GM04503 (cell line): Measurements from ENCODE around the gene RECK.
"Not testable (repeated sequence)": the region's sequence is repeated elsewhere in the genome, so short reads cannot be mapped to it uniquely, and the experiment has no call there.

ENCODE experiments used
- DNase-seq: peaks from one replicate; pipeline ENCODE4 v3.0.0-alpha.2; 2012; ENCODE audit warnings: low read depth

Gene RECK

DNA sequence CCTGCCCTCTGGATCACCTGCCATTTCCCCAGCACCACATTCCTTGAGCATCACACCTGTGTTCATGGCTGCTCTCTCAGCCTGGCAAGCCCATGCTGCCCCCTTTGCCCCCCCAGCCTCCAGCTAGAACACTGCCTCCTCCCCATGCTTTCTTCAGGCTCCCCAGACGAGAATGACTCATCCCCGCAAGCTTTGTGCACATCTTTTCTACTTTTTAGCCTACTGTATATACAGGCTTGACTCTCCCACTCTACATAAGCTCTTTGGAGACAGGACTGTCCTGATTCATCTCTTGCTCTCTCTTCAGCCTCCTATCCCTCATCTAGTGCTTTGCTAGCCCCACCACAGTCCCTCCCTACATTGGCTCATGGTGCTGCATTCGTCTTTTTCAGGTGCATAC lies 79.9 kb downstream of the RECK start:
- no peak for DNase-seq

DNA sequence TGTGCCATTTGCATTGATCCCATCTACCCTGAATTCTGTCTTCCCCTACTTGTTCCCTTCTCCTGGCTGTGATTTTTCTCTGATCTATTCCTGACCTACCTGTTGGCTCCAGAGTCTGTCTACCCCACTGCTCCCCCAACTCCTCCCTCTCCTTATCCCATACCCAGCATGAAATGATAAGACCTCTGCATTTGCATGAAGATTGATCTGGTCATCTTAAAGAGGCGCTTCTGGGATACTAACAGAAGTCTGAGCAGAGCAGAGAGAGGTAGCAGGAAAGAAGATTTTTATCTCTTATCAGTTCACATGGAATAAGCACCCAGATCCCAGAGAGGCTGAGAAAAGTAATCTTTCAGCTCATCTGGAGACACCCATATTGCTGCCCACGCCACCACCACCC lies 81.5 kb downstream of the RECK start:
- no peak for DNase-seq

DNA sequence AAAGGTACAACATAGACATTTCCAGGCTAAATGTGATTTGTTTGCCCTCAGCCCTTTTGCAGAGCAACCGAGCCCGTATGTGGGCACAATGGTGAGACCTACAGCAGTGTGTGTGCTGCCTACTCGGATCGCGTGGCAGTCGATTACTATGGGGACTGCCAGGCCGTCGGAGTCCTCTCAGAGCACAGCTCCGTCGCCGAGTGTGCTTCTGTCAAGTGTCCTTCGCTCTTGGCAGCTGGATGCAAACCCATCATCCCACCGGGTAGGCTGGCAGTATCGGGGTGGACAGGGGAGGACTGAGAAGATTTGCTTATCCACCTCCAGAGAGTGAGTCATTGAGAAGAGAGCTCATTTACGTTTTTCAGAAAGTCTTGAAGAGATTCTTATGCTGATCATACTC lies 82.0 kb downstream of the RECK start:
- no peak for DNase-seq

DNA sequence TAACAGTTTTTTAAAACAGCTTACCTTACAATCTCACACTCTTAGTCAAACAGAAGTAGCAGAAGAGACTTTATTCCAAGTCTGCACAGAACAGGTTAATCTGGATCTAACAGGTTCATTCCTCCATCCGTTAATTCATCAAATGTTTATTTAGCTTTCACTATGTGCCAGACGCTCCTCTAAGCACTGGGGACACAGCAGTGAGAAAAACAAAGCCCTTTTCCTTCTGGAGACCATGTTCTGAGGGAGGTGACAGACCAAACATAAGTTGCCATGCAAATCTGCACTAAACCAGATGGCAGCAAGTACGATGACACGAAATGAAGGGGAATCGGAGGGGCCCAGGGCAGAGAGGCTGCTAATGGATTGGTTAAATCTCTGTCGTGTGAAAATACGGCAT lies 82.8 kb downstream of the RECK start:
- no peak for DNase-seq

DNA sequence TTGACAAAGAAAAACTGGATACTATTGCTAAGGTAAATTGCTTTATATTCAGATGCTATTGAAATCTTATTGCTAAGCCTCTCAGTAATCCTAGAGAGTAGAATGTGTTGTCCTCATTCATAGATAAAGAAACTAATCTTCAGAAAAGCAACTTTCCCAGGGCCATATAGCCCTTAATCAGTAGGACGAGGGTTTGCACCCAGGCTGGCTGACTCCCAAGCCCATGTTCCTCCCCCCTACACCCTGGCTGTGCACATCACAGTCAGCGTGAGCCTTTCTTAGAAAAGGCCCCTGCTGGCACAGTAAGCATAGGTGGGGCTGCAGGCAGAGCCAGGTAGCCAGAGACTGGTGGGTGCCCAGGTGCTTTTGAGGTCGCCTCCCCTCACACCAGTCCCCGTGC lies 84.0 kb downstream of the RECK start:
- no peak for DNase-seq

DNA sequence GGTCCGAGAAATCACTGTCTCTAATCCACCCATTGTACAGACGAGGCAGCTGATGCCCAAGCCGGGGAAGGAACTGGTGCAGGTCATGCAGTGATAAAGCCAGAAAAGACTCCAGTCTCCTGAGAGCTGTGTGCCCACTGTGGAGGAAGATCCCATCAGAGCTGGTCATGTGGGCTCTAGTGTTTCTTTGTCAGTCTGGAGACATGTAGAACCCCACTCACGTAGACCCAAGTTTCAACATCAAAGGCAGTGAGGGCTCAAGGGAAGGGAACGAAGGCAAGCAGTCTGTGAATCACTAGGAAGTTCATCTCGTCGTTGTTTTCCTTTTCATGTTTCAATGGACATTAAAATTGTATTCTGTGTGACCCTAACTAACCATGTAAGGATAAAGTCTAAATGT lies 85.3 kb downstream of the RECK start:
- no peak for DNase-seq

DNA sequence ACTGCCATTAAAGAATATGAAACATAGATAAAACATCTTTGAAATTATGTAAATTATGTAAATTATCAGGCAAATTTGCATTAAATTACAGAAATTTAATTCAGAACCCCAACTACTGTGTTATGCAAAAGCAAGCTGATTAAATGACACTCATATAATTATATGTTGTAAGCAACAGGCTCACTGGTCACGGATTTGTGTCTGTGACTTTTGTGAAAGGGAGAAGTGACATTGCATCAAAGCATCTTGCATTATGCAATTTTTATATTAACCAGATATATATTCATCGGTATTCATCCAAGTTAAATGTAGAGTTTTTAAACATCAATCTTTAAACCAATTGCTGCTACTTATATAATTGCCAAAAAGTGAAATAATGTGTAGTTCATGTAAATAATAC lies 86.8 kb downstream of the RECK start:
- DNase-seq, result no peak

DNA sequence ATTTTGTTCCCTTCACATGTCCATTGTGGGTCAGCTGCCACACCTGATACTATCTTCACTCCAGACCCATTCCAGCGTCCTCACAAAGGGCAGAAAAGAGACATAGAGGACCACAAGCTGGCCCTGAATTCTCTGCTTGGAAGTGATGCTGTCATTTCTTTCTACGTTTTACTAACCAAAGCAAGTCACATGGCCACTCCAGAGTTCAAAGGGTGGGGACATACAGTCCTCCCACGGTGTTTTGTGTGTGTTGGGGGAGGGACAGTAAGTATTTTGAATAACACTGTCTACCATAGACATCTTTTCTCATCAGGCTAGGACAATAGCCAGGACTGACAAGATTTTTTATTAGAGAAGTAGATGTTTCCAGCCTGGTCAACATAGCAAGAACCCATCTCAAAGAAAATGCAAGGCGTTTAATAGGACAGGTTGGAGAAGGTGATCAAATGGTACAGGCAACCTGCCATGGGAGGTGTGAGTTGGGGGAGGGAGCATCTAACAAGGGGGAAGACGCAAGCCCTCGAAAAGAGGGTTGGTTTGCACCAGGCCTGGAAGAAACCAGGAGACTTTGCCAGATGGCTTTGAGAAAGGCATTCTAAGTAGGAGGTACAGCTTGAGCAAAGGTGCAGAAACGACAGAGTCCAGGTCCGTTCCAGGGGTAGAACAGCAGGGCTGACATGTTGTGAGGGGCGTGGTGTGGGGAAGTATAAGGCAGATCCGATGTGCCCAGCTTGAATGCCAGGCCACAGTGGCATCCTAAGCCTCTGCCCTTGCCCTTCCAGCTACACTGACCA lies 88.5 kb downstream of the RECK start:
- DNase-seq, result no peak

DNA sequence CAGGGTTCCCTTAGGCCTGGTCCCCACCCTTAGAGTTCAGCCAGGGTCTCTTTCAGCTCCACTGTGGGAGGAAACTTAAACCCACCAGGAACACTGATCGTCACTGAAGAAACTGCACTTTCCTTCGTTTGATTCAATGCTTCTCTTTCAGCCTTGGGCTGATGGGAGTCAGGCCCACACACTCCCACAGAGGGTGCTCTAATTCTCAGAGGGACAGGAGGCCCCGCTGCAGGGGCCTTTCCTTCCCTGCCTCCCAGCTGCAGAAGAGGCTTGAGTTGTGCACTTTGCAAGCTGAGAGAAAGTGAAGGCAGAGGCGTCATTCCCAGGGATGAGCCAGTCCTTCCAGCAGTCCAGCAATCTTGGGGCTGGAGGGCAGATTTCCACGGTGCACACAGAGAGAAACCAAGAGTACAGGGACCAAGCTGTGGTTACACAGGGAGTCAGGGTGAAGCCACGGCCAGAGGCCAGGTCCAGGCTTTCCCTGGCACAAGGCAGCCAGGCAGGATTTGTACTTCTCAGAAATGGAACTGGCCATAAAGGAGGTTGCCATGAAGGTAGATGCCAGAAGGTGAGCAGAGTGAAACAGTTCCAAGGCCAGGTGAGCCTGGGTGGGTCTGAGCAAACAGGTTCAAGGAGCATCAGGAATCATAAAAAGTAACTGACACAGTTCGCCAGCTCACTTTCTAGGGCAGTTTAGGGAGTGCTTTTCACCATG lies 89.5 kb downstream of the RECK start:
- DNase-seq, result no peak

DNA sequence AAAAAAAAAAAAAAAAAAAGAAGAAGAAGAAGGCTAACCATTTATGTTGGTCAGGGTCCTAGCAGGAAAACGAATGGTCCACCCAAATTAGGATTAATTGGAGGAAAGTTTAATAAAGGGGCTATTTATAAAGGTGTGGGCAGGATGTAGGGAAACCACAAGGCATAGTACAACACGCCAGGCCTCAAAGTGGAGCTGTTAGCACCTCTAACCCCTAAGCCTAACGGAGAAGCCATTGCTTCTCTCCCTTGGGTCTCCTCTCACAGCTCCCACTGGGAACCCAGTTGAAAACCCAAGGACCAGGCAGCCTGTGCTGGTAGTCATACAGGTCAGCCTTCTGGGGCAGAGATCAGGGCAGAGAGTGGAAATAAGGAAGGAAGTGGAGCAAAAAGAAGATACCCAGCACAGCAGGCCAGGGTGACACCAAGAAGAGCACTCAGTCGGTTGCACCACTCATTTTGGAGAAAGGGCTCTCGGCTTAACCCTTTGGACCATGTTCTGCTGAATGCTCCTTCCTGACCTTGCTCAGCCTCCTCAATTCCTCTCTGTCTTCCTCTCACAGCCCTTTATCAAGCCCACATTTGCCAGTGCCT lies 91.0 kb downstream of the RECK start:
- no peak for DNase-seq

DNA sequence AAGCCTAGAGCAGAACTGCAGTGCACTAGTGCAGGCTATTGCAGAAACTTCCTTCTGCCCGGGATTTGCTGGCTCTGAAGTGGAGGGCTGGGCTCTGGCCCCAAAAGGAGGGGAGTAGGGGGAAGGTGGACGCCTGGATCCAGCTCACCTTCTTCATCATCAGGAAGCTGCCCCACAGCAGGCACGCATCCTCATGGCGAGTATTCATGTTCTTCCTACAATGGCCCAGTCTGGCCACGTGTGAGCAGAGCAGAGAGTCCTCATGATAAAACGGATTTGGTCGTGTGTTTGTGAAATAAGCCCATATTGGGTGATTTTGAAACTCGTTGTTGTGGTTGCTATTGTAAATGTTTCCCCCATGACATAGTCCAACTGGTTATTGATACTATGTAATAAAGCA lies 91.6 kb downstream of the RECK start:
- DNase-seq, result no peak

DNA sequence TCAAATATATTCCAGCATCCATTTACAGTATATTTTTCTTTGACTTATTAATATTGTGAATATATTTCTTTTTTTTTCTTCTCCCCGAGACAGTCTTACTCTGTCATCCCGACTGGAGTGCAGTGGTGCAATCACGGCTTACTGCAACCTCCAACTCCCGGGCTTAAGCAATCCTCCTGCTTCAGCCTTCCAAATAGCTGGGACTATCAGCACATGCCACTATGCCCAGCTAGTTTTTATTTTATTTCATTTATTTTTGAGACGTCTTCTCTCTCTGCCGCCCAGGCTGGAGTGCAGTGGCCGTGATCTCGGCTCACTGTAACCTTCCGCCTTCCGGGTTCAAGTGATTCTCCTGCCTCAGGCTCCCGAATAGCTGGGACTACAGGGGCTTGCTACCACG lies 92.4 kb downstream of the RECK start:
- DNase-seq, result no peak

DNA sequence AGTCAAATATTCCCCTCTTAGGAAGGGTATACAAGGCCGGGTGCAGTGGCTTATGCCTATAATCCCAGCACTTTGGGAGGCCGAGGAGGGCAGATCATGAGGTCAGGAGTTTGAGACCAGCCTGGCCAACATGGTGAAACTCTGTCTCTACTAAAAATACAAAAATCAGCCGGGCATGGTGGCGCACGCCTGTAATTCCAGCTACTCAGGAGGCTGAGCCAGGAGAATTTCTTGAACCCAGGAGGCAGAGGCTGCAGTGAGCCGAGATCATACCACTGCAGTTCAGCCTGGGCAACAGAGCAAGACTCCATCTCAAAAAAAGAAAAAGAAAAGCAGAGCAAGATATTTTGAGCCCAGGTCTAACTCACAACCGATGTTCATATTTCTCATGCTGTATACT lies 95.0 kb downstream of the RECK start:
- not testable (repeated sequence) for DNase-seq

DNA sequence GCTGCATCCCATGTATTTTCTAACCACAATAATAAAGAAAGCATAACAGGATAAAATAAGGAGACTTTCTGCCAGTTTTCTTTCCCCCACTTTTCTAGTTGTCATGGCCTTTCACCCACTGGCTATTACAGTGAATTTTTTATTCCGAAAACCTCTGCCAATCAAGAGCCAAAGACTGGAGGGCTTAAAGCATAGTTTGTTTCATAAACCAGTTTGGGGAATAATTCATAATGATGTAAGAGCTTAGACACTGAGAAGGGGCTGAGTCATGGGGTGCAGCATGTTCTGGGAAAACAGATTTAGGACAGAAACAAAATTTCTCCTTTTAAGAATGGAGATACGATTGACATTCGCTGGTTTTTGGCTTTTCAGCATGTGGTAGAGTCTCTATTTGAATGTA lies 95.4 kb downstream of the RECK start:
- DNase-seq, result no peak

DNA sequence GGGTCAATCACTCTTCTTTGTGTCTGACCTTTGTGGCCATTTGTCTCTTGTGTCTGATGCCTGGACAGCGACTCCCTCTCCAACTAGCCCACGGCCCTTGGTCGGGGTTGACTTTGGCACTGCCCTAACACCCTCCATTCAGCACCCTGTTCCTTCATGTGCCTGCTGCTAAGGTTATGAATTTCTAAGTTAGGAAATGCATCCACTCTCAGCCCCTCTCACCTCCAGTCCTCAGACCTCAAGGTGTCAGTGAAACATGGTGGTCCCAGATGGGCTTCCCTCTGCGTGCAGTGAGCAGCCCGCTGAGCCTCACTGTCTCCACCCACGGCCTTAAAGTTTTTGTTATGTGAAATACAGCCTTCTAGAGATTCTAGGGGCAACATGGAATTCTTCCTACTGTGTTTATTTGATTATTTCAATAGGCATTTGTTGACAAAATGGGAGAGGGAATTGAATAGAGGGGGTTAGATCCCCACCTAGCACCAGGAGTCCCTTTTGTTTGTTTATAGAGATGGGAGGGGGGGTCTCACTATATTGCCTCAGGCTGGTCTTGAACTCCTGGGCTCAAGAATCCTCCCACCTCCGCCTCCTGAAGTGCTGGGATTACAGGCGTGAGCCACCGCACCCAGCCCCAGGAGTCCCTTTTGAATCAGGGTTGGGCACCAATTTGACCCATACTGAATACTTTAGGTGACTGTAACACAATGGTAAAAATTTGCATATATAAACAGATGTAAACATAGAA lies 98.2 kb downstream of the RECK start:
- DNase-seq, result no peak

DNA sequence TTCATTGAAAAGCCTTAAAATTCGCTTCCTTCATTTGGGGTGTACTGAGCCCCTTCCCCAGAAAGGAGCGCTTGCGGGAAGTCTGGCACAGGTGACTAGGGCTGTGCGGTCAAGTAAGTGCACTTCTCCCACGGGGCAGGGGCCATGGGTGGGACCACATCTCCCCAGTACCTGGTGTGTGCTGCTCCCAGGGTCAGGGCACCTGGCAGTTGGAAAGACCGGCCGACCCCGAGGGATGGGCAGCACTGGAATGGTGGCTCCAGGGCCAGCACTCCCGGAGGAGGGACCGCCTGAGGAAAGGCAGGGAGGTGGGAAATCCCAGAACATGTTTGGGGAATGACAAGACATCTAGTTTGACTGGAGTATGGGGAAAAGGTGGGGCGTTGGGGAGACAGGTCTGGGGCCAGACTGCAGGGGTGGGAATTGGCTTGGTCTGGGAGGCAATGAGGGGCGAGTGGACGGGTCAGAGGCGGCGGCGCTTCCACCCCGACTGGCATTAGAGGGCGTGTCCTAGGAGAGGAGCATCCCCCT lies 99.1 kb downstream of the RECK start:
- DNase-seq, result no peak

DNA sequence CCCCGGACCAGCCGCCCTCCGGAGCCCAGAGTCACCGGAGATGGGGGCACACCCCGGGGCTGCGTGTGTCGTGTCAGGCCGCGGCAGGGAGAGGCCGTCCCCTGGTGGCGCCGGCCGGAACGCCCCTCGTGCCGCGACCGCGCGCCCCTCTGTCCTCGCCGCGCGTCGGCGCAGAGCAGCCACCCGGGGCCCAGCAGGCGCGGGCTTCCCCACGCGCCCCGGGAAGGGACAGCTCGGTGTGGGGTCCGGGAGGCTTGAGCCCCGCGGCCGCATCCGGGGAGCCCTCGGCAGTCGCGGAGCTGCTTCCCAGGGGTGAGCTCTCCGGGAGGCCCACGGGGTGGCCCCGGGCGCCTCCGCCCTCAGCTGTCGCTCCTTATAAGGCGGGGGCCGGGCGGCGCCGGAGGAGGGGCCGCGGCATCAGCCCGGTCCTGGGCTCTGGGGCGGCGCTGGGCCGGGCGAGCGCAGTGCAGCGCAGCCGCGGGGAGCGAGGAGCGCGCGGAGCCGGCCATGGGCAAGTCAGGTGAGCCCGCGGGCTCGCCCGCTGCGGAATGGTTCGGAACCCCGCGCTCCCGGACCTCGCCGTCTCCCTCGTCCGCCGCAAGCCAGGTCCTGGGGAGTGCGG lies 99.7 kb downstream of the RECK start, which contains the start of gene GLIPR2:
TSS of gene GLIPR2 (plus strand) at position 462 of the 622 bp plus-strand sequence. CDS start at position 508, 46 bp downstream.
- no peak for DNase-seq

DNA sequence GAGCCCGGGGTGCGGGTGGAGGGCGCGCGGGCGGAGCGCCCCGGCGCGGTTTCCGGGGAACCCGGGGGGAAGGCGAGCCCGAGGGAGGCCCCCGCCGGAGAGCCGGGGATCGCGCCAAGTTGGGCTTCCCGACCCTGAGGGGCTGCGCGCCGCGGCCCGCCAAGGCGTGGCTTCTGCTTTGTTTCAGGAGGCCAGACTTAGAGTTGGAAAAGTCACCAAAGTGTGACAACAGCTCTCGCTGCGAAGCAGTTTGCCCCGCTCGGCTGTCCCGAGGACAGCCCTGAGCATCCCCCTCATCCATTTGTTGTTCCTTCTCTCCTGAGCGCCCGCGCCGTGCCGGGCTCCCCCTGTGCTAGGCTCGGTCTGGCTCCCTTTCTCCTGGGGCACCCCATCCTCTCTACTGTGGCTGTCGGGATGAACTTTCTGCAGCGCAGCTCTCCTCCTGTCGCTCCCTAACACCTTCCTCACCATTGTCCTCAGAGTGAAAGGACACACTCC lies 100.2 kb downstream of the RECK start:
- no peak for DNase-seq

DNA sequence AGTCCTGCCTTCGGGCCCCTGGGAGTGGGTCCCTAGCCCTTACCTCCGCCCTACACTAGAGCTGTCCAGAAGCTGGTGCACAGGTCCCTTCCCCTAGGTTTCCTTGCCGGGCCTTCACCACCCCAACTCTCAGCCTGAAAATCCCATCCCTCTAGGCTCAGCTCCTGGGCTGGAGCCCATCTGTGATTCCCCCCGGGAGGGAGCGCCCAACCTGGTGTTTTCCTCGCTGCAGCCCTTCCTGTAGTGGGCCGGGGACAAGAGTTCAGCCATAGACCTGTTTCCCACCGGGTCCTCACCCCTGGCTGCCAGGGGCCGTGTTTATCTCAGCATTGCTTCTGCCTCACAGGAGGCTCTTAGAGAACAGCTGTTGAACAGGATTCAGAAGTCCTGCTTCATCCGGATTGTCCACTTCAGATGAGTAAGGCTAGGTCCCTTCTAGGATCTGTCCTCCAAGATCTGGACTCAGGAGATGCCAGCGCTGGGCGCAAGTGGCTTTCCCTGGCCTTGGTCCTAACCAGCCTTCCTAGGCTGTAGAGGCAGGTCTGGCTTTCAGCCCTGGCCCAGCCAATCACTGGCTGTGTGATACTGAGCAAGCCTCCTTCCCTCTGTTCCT lies 100.8 kb downstream of the RECK start:
- no peak for DNase-seq

DNA sequence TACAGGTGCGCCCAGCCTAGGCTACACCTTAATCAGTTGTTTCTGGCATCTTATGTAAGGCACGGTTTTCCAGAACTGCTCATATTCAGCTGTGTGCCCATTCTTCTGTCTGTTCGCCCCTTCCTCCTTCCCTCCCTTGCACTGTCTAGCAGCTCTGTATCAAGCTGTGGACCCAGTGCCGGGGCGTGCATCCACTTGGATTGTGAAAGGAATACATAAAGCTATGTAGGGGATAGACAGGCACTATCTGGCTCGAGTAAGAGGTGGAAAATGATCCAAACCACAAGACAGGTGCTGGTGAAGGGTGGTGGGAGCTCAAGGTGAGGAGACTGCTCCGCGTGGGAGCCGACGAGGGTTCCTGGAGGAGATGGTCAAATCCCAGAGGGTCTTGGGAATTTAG lies 101.8 kb downstream of the RECK start:
- DNase-seq, result no peak

DNA sequence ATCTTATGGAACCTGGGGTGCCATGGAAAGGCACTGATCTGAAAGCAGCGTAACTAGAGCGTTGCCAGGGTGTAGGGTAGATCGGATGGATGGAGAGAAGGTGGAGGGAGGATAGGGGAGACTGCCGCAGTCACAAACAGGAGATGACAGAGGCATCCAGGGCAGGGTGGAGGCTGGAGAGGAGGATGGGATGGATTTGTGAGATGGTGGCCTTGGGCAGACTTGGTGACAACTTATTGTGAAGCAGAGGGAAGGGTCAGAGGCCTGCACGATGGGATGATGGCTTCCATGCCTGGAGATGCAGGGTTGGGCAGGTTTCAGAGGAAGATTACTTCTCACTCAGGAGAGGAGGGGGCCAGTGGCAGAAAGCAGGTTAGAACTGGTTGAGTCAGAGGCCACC lies 102.2 kb downstream of the RECK start:
- DNase-seq, result no peak
